T47D (cell line): ENCODE measurements around the gene NLRP1.
A peak's percentile ranks its signal among the peaks of the same experiment; 100 is the strongest.

Experiments
- DNase-seq, 2 experiments: peaks; one replicate each; pipeline versions ENCODE4 v3.0.0 to v3.0.0-alpha.2; 2011 to 2012; ENCODE audit warnings: low read depth in 1 of 2, low spot score in 1 of 2
- JUND ChIP-seq: IDR thresholded peaks from 2 replicates; pipeline ENCODE4 v1.6.1; 2012; ENCODE audit warnings: low read depth
- in situ Hi-C: cut with HindIII; loops from 2 replicates; pipeline ENCODE4 v1.10.0; 2016; ENCODE audit warnings: low sequenced_read_pairs, low pct_unique_long_range_greater_than_20kb

Gene NLRP1

DNA sequence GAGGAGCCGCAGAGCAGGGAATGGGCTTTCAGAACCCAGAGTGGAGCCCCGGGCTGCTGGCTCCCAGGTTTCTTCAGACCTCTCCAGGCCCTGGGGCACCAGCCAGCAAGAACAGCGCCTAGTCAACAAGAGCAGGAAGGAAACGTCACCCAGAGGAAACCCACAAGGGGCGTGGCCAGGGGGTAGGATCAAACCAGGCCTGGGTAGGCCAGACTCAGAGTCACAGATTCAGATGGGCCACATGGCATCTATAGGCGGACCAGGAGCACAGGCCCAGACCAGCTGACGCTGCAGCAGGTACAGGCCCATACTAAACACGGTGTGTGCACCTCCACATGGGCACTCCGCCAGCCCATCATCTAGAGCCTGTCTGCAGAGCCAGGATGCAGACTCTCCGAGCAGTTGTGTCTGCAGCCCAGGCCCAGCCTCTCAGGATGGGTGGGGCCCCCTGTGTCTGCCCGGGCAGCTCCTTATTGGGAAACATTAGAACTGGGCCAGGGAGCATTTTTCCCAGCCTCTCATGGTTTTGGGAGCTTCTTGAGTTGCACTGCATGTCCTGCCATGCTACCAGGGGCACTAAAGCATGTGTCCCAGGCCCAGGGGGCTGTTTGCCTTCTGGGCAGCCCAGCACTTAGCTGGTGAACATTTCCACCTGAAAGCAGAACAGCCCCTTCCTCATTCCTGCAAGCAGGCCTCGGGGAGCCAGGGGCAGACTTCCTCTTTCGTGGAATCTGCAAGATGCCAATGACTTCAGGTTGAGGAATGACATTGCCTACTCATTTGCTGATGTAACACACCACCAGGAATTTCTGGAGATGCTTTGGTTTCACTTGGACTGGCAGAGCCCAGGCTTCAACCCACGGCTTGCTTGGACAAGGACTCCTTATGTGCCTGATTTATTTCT is at the start of gene NLRP1:
NLRP1 (minus strand) TSS at position 127 of the 904 bp plus-strand sequence. CDS start 552 bp downstream, outside the sequence.
- TF ChIP-seq JUND: no peak
- in situ Hi-C loops: no loop called here
- DNase-seq: peak in 1 of 2 experiments; percentile 45

DNA sequence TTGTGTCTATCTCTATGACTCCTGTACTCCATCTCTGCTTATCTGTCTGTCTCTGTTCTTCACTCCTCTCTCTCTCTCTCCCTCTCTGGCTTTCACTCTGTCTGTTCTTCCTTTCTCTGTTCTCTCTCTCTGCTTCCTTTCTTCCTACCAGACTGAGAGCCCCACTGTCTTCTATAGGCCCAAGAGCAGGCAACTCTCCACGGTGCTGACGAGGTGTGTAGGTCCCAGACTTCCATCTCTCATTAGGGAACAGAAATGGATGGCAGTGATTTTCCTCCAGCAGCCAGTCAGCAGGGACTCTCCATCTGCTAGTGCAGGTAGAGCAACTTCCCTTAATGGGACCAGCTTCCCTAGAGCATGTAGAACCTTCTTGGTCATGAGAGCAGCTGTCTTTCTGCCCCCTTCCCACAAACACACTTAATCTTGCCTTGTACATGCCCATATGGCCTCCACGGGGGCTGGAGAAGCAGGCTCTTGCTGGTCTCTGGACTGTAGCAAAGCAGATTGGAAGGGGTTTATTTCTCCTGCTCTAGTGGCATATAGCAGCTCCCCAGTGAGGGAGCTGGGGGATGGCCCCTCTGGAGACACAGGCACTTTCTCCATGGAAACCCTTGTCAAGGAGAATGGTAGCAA is 47.8 kb upstream of the NLRP1 start:
- peak; percentile 4 to 5 for DNase-seq
- in situ Hi-C loops: no loop called here
- no peak for TF ChIP-seq JUND

GRCh38 chr17:5630434-5630833 is 46.1 kb upstream of the NLRP1 start:
- in situ Hi-C loops: no loop called here
- no peak for TF ChIP-seq JUND
- DNase-seq: no peak

- in situ Hi-C loops: no loop called here
- DNase-seq: no peak
- TF ChIP-seq JUND: no peak
Observed at GRCh38 chr17:5629128-5629527, 44.8 kb upstream of the NLRP1 start.

DNA sequence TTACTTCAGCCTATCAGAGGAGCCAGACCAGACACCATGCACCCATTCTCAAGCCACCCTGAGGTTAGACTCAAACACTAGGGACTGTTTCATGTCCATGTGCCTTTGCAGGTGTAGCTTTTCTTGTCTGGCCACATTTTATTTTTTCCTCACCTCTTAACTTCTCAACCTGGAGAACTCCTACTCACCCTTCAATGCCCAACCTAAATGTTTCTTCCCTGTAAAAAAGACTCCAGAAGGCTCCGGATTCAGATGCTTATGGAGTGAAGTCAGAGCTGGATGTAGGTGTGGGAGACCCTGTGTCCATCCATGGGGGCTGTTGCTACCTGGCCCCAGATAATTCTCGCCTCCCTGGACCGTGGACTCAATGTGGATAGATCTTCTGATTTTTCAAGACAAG is 44.0 kb upstream of the NLRP1 start:
- in situ Hi-C loops: no loop called here
- DNase-seq: no peak
- no peak for TF ChIP-seq JUND

GRCh38 chr17:5624211-5624610 is 39.9 kb upstream of the NLRP1 start:
- DNase-seq: no peak
- no peak for TF ChIP-seq JUND
- in situ Hi-C loops: no loop called here

DNA sequence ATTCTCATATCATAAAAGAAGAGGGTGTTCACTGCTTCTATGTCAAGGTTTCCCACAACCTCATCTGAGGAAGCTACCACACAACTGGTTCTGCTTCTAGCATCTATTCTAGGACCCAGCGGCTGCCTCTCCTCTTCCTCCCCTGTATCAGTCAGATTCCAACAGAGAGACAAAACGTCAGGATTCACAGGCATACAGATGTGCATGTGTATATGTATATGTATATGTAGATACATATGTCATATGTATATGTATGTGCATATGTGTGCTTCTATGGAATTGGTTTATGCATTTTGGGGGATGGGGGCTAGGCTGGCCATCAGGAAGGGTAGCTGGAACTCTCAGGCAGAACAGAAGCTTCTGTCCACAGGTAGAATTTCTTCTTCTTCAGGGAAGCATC is 37.4 kb upstream of the NLRP1 start:
- no peak for TF ChIP-seq JUND
- no peak for DNase-seq
- in situ Hi-C loops: no loop called here

- in situ Hi-C loops: no loop called here
- DNase-seq: no peak
- TF ChIP-seq JUND: no peak
Observed at GRCh38 chr17:5621026-5621425, 36.7 kb upstream of the NLRP1 start.

- peak in 1 of 2 experiments; percentile 4 for DNase-seq
- in situ Hi-C loops: no loop called here
- no peak for TF ChIP-seq JUND
Observed at GRCh38 chr17:5619088-5619740, 34.9 kb upstream of the NLRP1 start.

- DNase-seq: peak in 1 of 2 experiments; percentile 6
- no peak for TF ChIP-seq JUND
- in situ Hi-C loops: no loop called here
Observed at GRCh38 chr17:5618476-5618875, 34.2 kb upstream of the NLRP1 start.

DNA sequence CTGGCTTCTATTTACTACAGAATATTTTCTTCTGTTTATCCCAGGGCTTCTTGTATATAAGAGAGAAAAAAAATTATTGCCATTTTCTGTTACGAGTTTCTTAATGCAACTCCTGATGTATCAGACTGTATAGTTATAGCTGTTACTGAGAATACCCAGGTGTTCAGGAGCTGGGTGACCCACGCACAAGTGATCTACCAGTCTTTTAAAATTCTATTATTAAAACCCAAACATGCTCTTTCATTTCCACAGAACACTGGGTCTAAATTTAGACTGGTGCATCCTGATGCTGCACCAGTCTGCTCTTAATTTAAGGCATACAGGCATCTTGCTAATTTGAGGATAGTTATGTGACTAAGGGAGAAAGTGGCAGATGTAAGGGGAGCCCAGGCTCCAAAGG is 31.2 kb upstream of the NLRP1 start:
- in situ Hi-C loops: no loop called here
- TF ChIP-seq JUND: no peak
- no peak for DNase-seq

GRCh38 chr17:5610956-5611355 is 26.6 kb upstream of the NLRP1 start:
- in situ Hi-C loops: no loop called here
- DNase-seq: peak in 1 of 2 experiments; percentile 45
- no peak for TF ChIP-seq JUND
